Neural progenitor cell (in vitro differentiated cells): ENCODE results near the gene DRAXIN. TPM values are rescaled to one million over a fixed set of nuclear protein-coding genes. Genes with fewer than 3 reads are reported as not detected.

ENCODE experiments used
- DNase-seq: peaks from one replicate; pipeline ENCODE4 v3.0.0-alpha.2; 2016; ENCODE audit warnings: low spot score
- H2AFZ ChIP-seq: fragments of 200-600 bp; sonication (generic); replicated peaks from 2 replicates; pipeline ENCODE4 v1.6.1; 2016; ENCODE audit warnings: antibody characterized with exemption
- H3F3A ChIP-seq: fragments of 200-600 bp; sonication (generic); 2 replicates; pipeline ENCODE4 v1.6.1; 2016; ENCODE audit warnings: antibody characterized with exemption, low read depth
- H3K27ac ChIP-seq: fragments of 200-600 bp; sonication (generic); 2 replicates; pipeline ENCODE4 v1.5.1; 2016; ENCODE audit warnings: mild to moderate bottlenecking
- H3K27me3 ChIP-seq: fragments of 200-600 bp; sonication (generic); 2 replicates; pipeline ENCODE4 v1.6.1; 2016; ENCODE audit warnings: mild to moderate bottlenecking, moderate library complexity
- H3K36me3 ChIP-seq: fragments of 200-600 bp; sonication (generic); 2 replicates; pipeline ENCODE4 v1.5.1; 2016
- H3K4me1 ChIP-seq: fragments of 200-600 bp; sonication (generic); 2 replicates; pipeline ENCODE4 v1.6.1; 2016; ENCODE audit warnings: mixed run types
- H3K4me2 ChIP-seq: fragments of 200-600 bp; sonication (generic); 2 replicates; pipeline ENCODE4 v1.6.1; 2016
- H3K4me3 ChIP-seq: fragments of 200-600 bp; sonication (generic); 2 replicates; pipeline ENCODE4 v1.5.1; 2016
- H3K79me2 ChIP-seq: fragments of 200-600 bp; sonication (generic); 2 replicates; pipeline ENCODE4 v1.6.1; 2016; ENCODE audit warnings: low read depth
- H3K9ac ChIP-seq: fragments of 200-600 bp; sonication (generic); 2 replicates; pipeline ENCODE4 v1.6.1; 2016
- H3K9me3 ChIP-seq: fragments of 200-600 bp; sonication (generic); 2 replicates; pipeline ENCODE4 v1.5.1; 2016; ENCODE audit warnings: low read depth
- H4K20me1 ChIP-seq: fragments of 200-600 bp; sonication (generic); 2 replicates; pipeline ENCODE4 v1.6.1; 2016; ENCODE audit warnings: low read depth
- H3K27ac Mint-ChIP-seq: 3 replicates; pipeline ENCODE4 v1.8.0; 2021; ENCODE audit warnings: mixed read lengths
- H3K27me3 Mint-ChIP-seq: 2 replicates; pipeline ENCODE4 v1.8.0; 2022; ENCODE audit warnings: low read depth, mild to moderate bottlenecking, inconsistent platforms, moderate library complexity, mixed read lengths; ENCODE audit not compliant: insufficient read depth
- H3K36me3 Mint-ChIP-seq: 3 replicates; pipeline ENCODE4 v1.8.0; 2021; ENCODE audit warnings: mixed read lengths
- H3K4me1 Mint-ChIP-seq: 3 replicates; pipeline ENCODE4 v1.8.0; 2021; ENCODE audit warnings: mixed read lengths
- H3K4me3 Mint-ChIP-seq: 3 replicates; pipeline ENCODE4 v1.8.0; 2021; ENCODE audit warnings: mild to moderate bottlenecking, moderate library complexity, mixed read lengths
- H3K9me3 Mint-ChIP-seq: 3 replicates; pipeline ENCODE4 v1.8.0; 2020; ENCODE audit warnings: mixed read lengths
- EZH2 ChIP-seq: fragments of 200-600 bp; sonication (generic); IDR thresholded peaks from 2 replicates; pipeline ENCODE4 v1.6.1; 2017; ENCODE audit warnings: antibody characterized with exemption, mild to moderate bottlenecking, moderate library complexity
- EZH2phosphoT487 ChIP-seq: fragments of 200-600 bp; sonication (generic); IDR thresholded peaks from 2 replicates; pipeline ENCODE4 v1.6.1; 2017; ENCODE audit warnings: antibody characterized with exemption
- total RNA-seq: library from RNA; depleted of rRNA; stranded (reverse); fragments of >200 nt; gene quantifications from 2 replicates; pipeline ENCODE4 v1.2.3, GENCODE V29; 2015; ENCODE audit warnings: low replicate concordance
- TF ChIP-seq, protein P1 (sequence below): fragments of 200-600 bp; sonication (generic); IDR thresholded peaks from 2 replicates; pipeline ENCODE4 v1.5.1; 2017; ENCODE audit warnings: antibody characterized with exemption, mild to moderate bottlenecking

DRAXIN gene
- total RNA-seq, 1 donor from 2014 or later: 27.1 TPM

DNA sequence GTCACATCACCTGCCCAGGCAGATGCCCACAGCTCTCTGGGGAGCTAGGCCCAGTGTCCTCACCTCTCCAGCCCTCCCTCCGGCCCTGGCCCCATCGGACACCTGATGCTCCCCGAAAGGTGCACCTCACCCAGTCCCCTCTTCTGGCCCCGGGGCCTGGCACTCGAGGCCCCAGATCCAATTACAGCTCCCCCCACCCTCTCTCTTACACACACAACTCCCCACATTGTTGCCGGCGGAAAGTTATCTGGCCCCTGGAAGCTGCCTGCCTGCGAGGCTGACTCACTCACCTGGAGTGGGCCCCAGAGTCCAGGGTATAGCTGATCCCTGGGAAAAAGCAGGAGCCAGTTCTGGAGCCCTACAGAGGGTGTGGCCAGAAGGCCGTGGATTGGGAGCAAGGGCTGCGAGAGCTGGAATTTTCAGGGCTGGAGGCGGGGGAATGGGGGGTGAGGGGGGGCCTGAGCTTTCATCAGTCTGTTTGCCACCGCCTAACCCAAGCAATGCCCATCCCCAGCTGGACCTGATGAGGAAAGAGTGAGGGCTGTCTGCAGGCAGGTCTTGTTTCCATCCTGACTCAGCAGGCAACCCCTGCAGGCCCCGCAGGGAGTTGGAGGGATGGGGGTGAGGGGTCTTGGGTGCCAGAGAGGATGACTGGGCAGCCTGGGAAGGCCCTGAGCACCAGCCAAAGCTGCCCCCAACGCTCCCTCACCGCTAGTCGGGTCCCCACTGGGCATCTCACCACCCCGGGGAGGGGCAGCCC lies 38.2 kb upstream of the DRAXIN start:
- H3K9me3 ChIP-seq: no peaks in the 10 kb centered on the region
- no peaks in the 10 kb centered on the region for H3K36me3 ChIP-seq
- Mint-ChIP-seq H3K27ac (no peak overlapping the region), H3K4me3 (peak overlapping the region; percentile 79), H3K27me3 (peaks cover 44% of the 10 kb centered on the region), H3K36me3 (no peaks in the 10 kb centered on the region), H3K4me1 (peaks cover 15% of the 10 kb centered on the region), H3K9me3 (peaks cover 2% of the 10 kb centered on the region)
- peaks cover 20% of the 10 kb centered on the region for H4K20me1 ChIP-seq
- peaks cover 47% of the 10 kb centered on the region for H3F3A ChIP-seq
- peaks cover 11% of the 10 kb centered on the region for H3K4me1 ChIP-seq
- H3K9ac ChIP-seq: no peak overlapping the region
- H3K4me3 ChIP-seq: peak overlapping the region; percentile 83
- TF ChIP-seq EZH2 (no peak), EZH2phosphoT487 (no peak)
- TF ChIP-seq, protein P1, sequence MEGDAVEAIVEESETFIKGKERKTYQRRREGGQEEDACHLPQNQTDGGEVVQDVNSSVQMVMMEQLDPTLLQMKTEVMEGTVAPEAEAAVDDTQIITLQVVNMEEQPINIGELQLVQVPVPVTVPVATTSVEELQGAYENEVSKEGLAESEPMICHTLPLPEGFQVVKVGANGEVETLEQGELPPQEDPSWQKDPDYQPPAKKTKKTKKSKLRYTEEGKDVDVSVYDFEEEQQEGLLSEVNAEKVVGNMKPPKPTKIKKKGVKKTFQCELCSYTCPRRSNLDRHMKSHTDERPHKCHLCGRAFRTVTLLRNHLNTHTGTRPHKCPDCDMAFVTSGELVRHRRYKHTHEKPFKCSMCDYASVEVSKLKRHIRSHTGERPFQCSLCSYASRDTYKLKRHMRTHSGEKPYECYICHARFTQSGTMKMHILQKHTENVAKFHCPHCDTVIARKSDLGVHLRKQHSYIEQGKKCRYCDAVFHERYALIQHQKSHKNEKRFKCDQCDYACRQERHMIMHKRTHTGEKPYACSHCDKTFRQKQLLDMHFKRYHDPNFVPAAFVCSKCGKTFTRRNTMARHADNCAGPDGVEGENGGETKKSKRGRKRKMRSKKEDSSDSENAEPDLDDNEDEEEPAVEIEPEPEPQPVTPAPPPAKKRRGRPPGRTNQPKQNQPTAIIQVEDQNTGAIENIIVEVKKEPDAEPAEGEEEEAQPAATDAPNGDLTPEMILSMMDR: no peak
- H3K27ac ChIP-seq: no peak overlapping the region
- no peak overlapping the region for H2AFZ ChIP-seq
- peak overlapping the region; percentile 94 for H3K4me2 ChIP-seq
- peak; percentile 18 for DNase-seq
- no peaks in the 10 kb centered on the region for H3K79me2 ChIP-seq
- H3K27me3 ChIP-seq: peaks cover 74% of the 10 kb centered on the region

DNA sequence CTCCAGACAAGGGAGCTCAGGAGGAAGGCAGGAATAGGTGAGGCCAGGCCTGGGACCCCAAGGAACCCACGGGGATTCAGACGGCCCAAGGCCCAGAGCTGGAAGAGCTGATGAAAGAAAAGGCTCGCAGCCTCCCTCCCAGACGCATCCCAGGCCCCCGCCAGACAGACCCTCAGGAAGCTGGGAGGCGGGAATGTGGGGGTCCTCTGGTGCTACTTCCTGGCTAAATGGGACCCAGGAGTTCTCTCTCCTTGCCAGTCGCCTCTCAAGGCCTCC lies 37.7 kb upstream of the DRAXIN start:
- H3K4me3 Mint-ChIP-seq: peak overlapping the region; percentile 79
- peaks cover 39% of the 10 kb centered on the region for H3K27me3 Mint-ChIP-seq
- H3K36me3 Mint-ChIP-seq: no peaks in the 10 kb centered on the region
- peaks cover 42% of the 10 kb centered on the region for H3F3A ChIP-seq
- H3K9me3 ChIP-seq: no peaks in the 10 kb centered on the region
- H3K4me1 ChIP-seq: peaks cover 7% of the 10 kb centered on the region
- no peaks in the 10 kb centered on the region for H3K36me3 ChIP-seq
- peaks cover 2% of the 10 kb centered on the region for H3K9me3 Mint-ChIP-seq
- H3K27me3 ChIP-seq: peaks cover 69% of the 10 kb centered on the region
- no peaks in the 10 kb centered on the region for H3K79me2 ChIP-seq
- H3K4me1 Mint-ChIP-seq: peaks cover 15% of the 10 kb centered on the region
- H3K27ac ChIP-seq: no peak overlapping the region
- peak overlapping the region; percentile 94 for H3K4me2 ChIP-seq
- no peak for DNase-seq
- H3K9ac ChIP-seq: no peak overlapping the region
- H2AFZ ChIP-seq: peak overlapping the region; percentile 73
- H3K27ac Mint-ChIP-seq: no peak overlapping the region
- peak overlapping the region; percentile 83 for H3K4me3 ChIP-seq
- H4K20me1 ChIP-seq: peaks cover 16% of the 10 kb centered on the region
- TF ChIP-seq EZH2 (no peak), EZH2phosphoT487 (no peak)
- TF ChIP-seq, protein P1: no peak

DNA sequence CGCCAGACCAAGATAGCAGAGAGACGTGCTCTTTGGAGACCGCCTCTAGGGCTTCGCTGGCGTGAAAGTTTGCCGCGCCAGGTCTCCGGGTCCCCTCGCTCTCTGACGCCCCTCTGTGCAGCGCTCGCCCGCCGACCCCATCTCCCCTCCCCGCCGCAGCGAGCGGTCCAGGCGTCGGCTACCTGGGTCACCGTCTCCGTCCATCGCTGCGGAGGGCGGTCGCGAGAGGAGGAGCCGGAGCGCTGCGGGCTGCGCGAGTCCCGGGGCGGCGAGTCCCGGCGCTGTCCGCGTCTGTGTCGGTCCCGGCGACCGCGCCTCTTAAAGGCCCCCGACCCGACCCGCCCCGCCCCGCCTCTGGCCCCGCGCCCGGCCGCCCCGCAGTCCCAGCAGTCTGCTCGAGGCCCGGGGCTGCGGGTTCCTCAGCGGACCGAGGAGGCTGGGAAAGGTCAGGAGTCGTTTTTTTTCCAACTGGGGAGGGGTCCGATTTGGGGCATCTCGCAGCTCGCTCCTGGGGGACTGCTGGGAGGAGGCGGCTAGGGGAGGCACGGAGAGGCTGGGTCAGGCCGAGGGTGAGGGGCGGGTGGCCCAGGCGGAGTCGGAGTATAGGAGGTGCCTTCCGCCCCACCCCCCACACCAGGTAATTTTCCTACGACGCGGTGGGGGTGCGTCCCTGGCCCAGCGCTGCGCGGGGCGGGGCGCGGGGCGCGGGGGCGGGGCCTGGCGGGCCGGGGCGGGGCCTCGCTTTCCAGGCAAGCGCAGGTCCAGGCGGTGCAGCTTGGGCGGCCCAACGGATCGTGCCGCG lies 37.2 kb upstream of the DRAXIN start, which contains the start of the genes FBXO2 and FBXO44:
Gene FBXO2, minus strand, starts transcription at position 293 of the 802 bp plus-strand sequence. Its CDS starts 89 bp downstream, at position 204.
Gene FBXO44, plus strand, starts transcription at position 741 of the 802 bp plus-strand sequence. CDS start 959 bp downstream, outside the sequence.
- DNase-seq: peak; percentile 83
- H3K27me3 Mint-ChIP-seq: peaks cover 34% of the 10 kb centered on the region
- H3K36me3 Mint-ChIP-seq: no peaks in the 10 kb centered on the region
- Histone ChIP-seq H2AFZ (peak within 1 kb of the TSS; percentile 73), H3K9me3 (no peaks in the 10 kb centered on the region), H3F3A (peaks cover 36% of the 10 kb centered on the region), H3K27ac (no peak within 1 kb of the TSS), H4K20me1 (peaks cover 11% of the 10 kb centered on the region), H3K4me3 (peak within 1 kb of the TSS; percentile 83), H3K36me3 (no peaks in the 10 kb centered on the region), H3K4me2 (peak within 1 kb of the TSS; percentile 94), H3K79me2 (no peaks in the 10 kb centered on the region), H3K27me3 (peaks cover 63% of the 10 kb centered on the region), H3K4me1 (peaks cover 7% of the 10 kb centered on the region), H3K9ac (no peak within 1 kb of the TSS)
- peaks cover 15% of the 10 kb centered on the region for H3K4me1 Mint-ChIP-seq
- no peak within 1 kb of the TSS for H3K27ac Mint-ChIP-seq
- H3K4me3 Mint-ChIP-seq: peak within 1 kb of the TSS; percentile 87
- H3K9me3 Mint-ChIP-seq: peaks cover 2% of the 10 kb centered on the region
- TF ChIP-seq, protein P1: no peak
- TF ChIP-seq EZH2phosphoT487 (no peak), EZH2 (no peak)
